DMS53 treated with DMSO at 0.1 percent for 48 hours (cell line): Measurements from ENCODE around the gene BMP8B.

Experiments used
- DNase-seq: peaks from one replicate; lab custom pipeline; 2025; ENCODE audit not compliant: unreplicated experiment; lab: John Stamatoyannopoulos, UW

BMP8B gene

DNA sequence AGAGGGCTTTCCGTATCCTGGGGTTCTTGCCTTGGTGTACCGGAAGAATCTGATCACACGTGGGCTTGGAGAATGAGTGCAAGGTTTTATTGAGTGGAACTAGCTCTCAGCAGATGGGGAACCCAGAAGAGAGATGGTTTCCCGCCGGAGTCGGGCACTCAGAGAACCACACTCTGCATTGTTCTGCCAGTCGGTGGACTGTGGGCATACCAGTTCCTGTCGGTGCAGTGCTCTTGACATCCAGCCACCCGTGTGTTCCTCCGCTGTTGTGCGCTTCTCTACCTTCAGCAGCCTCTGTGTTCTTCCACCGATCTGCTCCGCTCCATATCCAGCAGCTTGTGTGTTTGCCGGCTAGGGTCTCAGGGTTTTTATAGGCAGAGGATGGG lies 60.7 kb downstream of the BMP8B start:
- peak; percentile 20 for DNase-seq

DNA sequence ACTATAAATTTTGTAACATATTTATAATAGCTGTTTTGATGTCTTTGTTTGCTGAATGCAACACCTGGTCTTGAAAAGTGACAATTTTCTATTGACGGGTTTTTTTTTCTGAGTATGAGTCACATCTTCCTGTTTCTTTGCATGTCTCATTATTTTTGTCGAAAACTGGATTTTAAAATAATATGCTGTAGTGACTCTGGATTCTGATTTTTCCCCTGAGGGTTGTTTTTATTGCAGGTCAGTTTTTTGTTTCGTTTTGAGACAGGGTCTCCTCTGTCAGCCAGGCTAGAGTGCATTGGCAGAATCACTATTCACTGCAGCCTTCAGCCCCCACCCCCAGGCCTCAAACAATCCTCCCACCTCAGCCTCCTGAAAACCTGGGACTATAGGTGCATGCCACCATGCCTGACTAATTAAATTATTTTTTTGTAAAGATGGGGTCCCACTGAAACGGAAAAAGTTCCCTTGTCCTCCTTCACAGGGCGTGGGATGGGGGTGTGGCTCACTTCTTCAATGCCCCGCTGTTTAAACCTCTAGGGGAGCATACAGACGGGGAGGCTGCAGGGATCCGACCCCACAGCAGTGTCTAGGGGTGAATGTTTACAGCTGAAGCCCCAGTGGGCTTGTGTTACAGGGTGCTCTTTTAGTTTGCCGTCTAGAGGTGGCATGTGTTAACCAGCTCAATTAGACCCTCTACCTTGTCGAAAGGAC lies 61.3 kb downstream of the BMP8B start:
- no peak for DNase-seq

- DNase-seq: no peak
These were observed 62.1 kb downstream of the BMP8B start for GRCh38 chr1:39726600-39726999.

- peak; percentile 48 for DNase-seq
These were observed 66.2 kb downstream of the BMP8B start for GRCh38 chr1:39722495-39722894.

- no peak for DNase-seq
These were observed 67.0 kb downstream of the BMP8B start for GRCh38 chr1:39721664-39722063.

DNA sequence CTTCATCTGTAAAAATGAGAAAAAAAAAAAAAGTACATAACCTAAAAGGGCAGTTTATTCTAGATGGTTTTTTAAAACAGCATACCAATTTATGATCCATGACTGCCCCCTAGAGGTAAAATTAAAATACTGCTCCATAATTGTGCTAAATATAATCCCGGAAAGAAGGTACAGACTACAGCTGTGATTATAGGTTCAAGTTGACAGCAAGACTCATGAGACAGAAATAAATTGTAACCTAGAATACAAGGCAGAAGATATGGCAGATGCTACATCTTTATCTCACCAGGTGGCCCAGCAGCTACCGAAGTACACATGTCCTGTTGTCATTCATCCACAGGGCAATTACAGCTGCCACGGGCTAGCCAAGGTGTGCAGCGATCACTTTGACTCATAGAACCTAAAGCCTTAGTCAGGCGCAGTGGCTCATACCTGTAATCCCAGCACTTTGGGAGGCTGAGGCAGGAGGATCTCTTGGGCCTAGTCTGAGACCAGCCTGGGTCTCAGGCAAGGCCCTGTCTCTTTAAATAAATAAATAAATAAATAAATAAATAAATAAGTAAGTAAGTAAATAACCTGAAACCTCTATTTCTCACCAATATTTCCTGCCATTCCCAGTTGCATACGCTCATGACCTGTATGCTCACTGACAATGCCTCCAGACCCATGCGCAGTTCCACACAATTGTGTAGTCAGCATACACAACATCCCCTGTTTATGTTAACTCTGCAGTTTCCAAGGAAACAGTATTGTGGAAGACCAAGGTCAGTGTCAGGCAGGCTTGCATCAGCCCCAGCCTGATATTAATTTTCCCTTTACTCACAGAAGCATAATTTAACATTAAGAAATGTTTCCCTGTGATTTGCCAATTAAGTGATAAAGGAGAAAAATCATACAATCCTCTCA lies 68.3 kb downstream of the BMP8B start:
- peak; percentile 75 for DNase-seq

- DNase-seq: no peak
These were observed 70.9 kb downstream of the BMP8B start for GRCh38 chr1:39717809-39718208.

DNA sequence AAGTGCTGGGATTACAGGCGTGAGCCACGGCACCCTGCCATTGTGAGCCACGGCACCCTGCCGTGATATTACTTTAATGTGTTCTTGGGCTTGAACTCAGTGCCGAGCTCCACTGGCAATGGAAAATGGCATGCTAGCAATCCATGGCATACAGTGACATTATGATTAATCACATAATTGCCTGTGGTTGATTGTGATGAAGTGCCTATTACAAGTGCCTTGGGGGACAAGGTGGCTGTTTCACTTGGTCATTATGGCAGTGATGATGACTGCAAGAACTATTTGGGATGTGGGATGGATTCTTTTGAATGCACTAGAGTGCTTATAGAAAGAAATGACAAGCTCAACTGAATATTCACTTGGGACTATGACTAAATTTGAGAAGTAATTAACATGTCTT lies 75.1 kb downstream of the BMP8B start:
- no peak for DNase-seq

DNA sequence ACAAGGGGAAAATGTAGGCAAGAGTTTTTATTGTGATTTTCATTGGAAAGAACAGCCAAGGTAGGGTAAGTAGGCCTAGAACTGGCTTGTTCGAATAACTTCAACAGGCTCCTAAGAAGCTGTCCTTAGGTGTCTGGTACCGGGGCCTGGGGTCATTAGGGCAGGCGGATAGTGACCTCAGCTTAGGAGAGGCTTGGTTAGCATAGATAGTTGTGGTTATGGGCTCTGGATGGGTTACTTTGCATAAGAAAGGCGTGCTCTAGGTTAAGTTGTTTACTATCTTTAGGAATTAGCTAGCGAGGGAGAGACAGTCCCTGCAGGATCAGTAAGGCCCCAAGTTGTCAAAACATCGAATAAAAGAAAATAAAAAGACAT lies 76.7 kb downstream of the BMP8B start:
- no peak for DNase-seq

DNA sequence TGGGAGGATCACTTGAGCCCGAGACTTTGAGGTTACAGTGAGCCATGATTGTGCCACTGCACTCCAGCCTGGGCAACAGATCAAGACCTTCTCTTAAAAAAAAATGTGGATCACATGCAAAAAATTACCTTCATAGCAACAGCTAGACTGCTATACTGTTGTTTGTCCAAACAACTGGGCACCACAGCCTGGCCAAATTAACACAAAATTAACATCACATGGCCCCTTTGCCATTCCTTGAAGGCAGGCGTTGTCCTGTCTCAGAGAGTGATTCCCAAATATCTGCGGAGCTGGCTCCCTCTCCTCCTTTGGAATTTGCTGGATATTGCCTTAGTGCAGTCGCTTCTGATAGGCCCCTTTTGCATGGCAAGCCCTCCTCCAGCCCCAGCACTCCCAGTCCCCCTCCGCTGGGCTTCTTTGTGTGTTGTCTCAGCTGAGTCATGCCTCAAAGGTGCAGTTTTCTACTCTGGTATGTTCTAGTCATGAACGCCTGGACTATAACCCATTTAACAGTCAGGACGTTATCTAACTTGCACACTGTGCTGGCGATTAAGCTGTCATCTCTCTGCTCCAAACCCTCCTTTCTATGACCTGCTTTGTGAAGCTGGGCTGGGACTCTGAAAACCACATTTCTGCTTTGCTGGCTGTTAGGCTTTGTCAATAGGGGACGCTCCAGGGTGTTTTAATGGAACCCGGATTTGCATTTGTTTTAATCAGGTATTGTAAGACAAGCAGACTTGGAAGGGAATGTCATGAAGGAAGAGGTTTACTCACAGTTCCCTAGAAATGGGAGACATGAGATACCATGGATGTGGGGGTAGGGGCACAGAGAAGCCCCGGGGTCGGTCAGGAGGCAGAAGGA lies 77.3 kb downstream of the BMP8B start:
- no peak for DNase-seq

DNA sequence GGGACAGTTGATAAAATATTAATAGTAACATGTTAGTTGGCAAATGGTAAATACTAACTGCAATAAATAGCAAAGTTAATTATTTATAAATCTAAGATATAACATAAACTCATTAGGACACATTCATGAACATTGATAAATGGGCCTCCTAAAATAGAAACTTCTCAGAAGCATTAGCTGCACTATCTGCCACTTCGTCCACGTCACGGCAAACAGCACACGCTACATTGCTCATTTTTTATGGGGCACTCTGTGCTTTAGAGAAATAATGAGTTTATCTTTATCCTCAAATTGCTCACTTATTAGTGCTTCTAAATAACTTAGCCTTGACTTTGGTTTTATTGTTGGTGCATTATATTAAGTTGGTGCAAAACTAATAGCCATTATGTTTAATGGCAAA lies 81.2 kb downstream of the BMP8B start:
- no peak for DNase-seq
